Astrocyte (in vitro differentiated cells and primary cell): ENCODE measurements around the gene MAST3. TPM values are rescaled to one million over a fixed set of nuclear protein-coding genes. Genes with fewer than 3 reads are reported as not detected.

ENCODE experiments used
- DNase-seq: peaks from one replicate; pipeline ENCODE4 v3.0.0-alpha.2; 2010; ENCODE audit warnings: low read depth
- FAIRE-seq: peaks from 2 replicates; lab custom pipeline; 2011; peaks lifted over from hg19 to GRCh38; lab: Jason Lieb, UNC
- H2AFZ ChIP-seq: 2 replicates; pipeline ENCODE4 v1.6.0; 2012; ENCODE audit warnings: low read depth, low read length, inconsistent platforms
- H3K27ac ChIP-seq: 2 replicates; pipeline ENCODE4 v1.5.1; 2011; ENCODE audit warnings: low read depth, low read length, inconsistent platforms
- H3K27me3 ChIP-seq: 2 replicates; pipeline ENCODE4 v1.6.0; 2011; ENCODE audit warnings: low read length, inconsistent platforms; ENCODE audit not compliant: insufficient read depth
- H3K36me3 ChIP-seq: 2 replicates; pipeline ENCODE4 v1.5.1; 2011; ENCODE audit warnings: low read length, inconsistent platforms; ENCODE audit not compliant: insufficient read depth
- H3K4me1 ChIP-seq: 2 replicates; pipeline ENCODE4 v1.5.1; 2011; ENCODE audit warnings: low read length, inconsistent platforms; ENCODE audit not compliant: insufficient read depth
- H3K4me2 ChIP-seq: 2 replicates; pipeline ENCODE4 v1.6.0; 2012; ENCODE audit warnings: low read length, inconsistent platforms
- H3K4me3 ChIP-seq: 2 replicates; pipeline ENCODE4 v1.5.1; 2011; ENCODE audit warnings: low read depth, mild to moderate bottlenecking, low read length, inconsistent platforms; ENCODE audit not compliant: insufficient read depth
- H3K79me2 ChIP-seq: 2 replicates; pipeline ENCODE4 v1.6.0; 2012; ENCODE audit warnings: mild to moderate bottlenecking, low read length, inconsistent platforms; ENCODE audit not compliant: insufficient read depth
- H3K9ac ChIP-seq: 2 replicates; pipeline ENCODE4 v1.6.0; 2012; ENCODE audit warnings: mild to moderate bottlenecking, low read length, inconsistent platforms
- H3K9me3 ChIP-seq: 2 replicates; pipeline ENCODE4 v1.5.1; 2012; ENCODE audit warnings: low read depth, mild to moderate bottlenecking, low read length, inconsistent platforms; ENCODE audit not compliant: insufficient read depth
- H4K20me1 ChIP-seq: 2 replicates; pipeline ENCODE4 v1.6.0; 2012; ENCODE audit warnings: low read length, inconsistent platforms; ENCODE audit not compliant: insufficient read depth
- H3K27ac Mint-ChIP-seq: one replicate; pipeline ENCODE4 v1.8.0; 2021; ENCODE audit warnings: mild to moderate bottlenecking, mixed read lengths; ENCODE audit not compliant: unreplicated experiment
- H3K27me3 Mint-ChIP-seq: one replicate; pipeline ENCODE4 v1.8.0; 2021; ENCODE audit warnings: low read depth, mixed read lengths; ENCODE audit not compliant: unreplicated experiment
- H3K36me3 Mint-ChIP-seq: one replicate; pipeline ENCODE4 v1.8.0; 2021; ENCODE audit warnings: low read depth, mixed read lengths; ENCODE audit not compliant: unreplicated experiment
- H3K4me1 Mint-ChIP-seq: one replicate; pipeline ENCODE4 v1.8.0; 2021; ENCODE audit warnings: low read depth, mixed read lengths; ENCODE audit not compliant: unreplicated experiment
- H3K4me3 Mint-ChIP-seq: one replicate; pipeline ENCODE4 v1.8.0; 2021; ENCODE audit warnings: mild to moderate bottlenecking, moderate library complexity, mixed read lengths; ENCODE audit not compliant: unreplicated experiment
- H3K9me3 Mint-ChIP-seq: one replicate; pipeline ENCODE4 v1.8.0; 2021; ENCODE audit warnings: mild to moderate bottlenecking, mixed read lengths; ENCODE audit not compliant: unreplicated experiment
- EZH2 ChIP-seq: IDR thresholded peaks from 2 replicates; pipeline ENCODE4 v1.6.1; 2012; ENCODE audit warnings: mild to moderate bottlenecking, low read length, inconsistent platforms; ENCODE audit not compliant: insufficient read depth
- total RNA-seq: library from RNA; stranded (reverse); gene quantifications from 2 replicates; pipeline ENCODE4 v1.2.1, GENCODE V29; 2021
- TF ChIP-seq, protein P1 (sequence below): IDR thresholded peaks from 2 replicates; pipeline ENCODE4 v1.5.1; 2011; ENCODE audit warnings: low read depth, mild to moderate bottlenecking, inconsistent platforms, low read length, moderate library complexity; ENCODE audit not compliant: insufficient read depth

The MAST3 gene
- total RNA-seq, 1 donor from 2014 or later, result 5.5 TPM

DNA sequence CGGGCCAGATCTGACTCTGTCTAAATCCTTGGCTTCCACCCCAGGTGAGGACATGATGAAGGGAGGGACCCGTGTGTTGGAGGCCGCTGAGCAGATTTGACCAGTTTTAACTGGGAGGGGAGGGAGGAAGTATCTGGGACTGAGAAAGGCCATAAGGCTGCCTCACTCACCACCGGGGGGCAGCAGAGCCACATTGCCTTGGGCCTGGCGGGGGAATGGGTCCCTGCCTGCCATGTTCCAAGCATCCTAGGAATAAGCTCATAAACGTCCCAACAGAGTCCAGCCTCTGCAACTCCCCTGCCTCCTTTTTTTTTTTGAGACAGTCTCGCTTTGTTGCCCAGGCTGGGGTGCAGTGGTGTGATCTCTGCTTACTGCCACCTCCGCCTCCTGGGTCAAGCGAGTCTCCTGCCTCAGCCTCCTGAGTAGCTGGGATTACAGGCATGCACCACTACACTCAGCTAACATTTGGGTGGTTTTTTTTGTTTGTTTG lies 15.5 kb downstream of the MAST3 start:
- Mint-ChIP-seq H3K27ac (peak overlapping the region; percentile 41), H3K9me3 (no peaks in the 10 kb centered on the region), H3K36me3 (peaks cover 2% of the 10 kb centered on the region), H3K4me3 (no peak overlapping the region), H3K27me3 (peaks cover 8% of the 10 kb centered on the region), H3K4me1 (peaks cover 2% of the 10 kb centered on the region)
- H2AFZ ChIP-seq, result peak overlapping the region; percentile 54
- no peaks in the 10 kb centered on the region for H3K79me2 ChIP-seq
- H4K20me1 ChIP-seq, result no peaks in the 10 kb centered on the region
- H3K9me3 ChIP-seq, result no peaks in the 10 kb centered on the region
- H3K27ac ChIP-seq, result no peak overlapping the region
- H3K4me2 ChIP-seq, result no peak overlapping the region
- H3K36me3 ChIP-seq, result no peaks in the 10 kb centered on the region
- no peak for TF ChIP-seq EZH2
- TF ChIP-seq, protein P1, sequence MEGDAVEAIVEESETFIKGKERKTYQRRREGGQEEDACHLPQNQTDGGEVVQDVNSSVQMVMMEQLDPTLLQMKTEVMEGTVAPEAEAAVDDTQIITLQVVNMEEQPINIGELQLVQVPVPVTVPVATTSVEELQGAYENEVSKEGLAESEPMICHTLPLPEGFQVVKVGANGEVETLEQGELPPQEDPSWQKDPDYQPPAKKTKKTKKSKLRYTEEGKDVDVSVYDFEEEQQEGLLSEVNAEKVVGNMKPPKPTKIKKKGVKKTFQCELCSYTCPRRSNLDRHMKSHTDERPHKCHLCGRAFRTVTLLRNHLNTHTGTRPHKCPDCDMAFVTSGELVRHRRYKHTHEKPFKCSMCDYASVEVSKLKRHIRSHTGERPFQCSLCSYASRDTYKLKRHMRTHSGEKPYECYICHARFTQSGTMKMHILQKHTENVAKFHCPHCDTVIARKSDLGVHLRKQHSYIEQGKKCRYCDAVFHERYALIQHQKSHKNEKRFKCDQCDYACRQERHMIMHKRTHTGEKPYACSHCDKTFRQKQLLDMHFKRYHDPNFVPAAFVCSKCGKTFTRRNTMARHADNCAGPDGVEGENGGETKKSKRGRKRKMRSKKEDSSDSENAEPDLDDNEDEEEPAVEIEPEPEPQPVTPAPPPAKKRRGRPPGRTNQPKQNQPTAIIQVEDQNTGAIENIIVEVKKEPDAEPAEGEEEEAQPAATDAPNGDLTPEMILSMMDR, result peak; percentile 91
- DNase-seq (peak; percentile 36), FAIRE-seq (peak; percentile 50)
- peaks cover 13% of the 10 kb centered on the region for H3K27me3 ChIP-seq
- H3K4me3 ChIP-seq, result no peak overlapping the region
- H3K9ac ChIP-seq, result peak overlapping the region; percentile 44
- H3K4me1 ChIP-seq, result peaks cover 11% of the 10 kb centered on the region

DNA sequence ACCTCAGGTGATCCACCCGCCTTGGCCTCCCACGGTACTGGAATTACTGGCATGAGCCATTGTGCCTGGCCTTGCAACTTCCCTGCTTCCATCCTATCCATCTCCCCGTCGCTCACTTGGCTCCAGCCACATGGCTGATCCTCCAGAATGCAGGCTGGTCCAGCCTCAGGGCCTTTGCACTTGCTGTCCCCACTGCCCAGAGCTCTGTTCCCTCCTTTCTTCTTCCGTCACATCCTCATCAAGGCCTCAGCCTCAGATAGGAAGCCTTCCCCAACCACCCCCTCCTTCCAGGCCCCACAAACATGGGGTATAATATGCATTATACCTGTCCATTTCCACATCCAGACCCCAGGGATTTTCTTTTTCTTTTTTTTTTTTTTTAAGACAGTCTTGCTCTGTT lies 16.2 kb downstream of the MAST3 start:
- FAIRE-seq (no peak), DNase-seq (no peak)
- Histone ChIP-seq H3K9ac (no peak overlapping the region), H3K4me1 (peaks cover 18% of the 10 kb centered on the region), H2AFZ (no peak overlapping the region), H4K20me1 (peaks cover 3% of the 10 kb centered on the region), H3K27me3 (peaks cover 13% of the 10 kb centered on the region), H3K36me3 (no peaks in the 10 kb centered on the region), H3K4me2 (no peak overlapping the region), H3K4me3 (no peak overlapping the region), H3K27ac (no peak overlapping the region), H3K79me2 (no peaks in the 10 kb centered on the region), H3K9me3 (no peaks in the 10 kb centered on the region)
- H3K27ac Mint-ChIP-seq, result no peak overlapping the region
- H3K4me1 Mint-ChIP-seq, result peaks cover 2% of the 10 kb centered on the region
- no peak for TF ChIP-seq EZH2
- TF ChIP-seq, protein P1, result no peak
- no peak overlapping the region for H3K4me3 Mint-ChIP-seq
- no peaks in the 10 kb centered on the region for H3K9me3 Mint-ChIP-seq
- peaks cover 2% of the 10 kb centered on the region for H3K36me3 Mint-ChIP-seq
- peaks cover 4% of the 10 kb centered on the region for H3K27me3 Mint-ChIP-seq

DNA sequence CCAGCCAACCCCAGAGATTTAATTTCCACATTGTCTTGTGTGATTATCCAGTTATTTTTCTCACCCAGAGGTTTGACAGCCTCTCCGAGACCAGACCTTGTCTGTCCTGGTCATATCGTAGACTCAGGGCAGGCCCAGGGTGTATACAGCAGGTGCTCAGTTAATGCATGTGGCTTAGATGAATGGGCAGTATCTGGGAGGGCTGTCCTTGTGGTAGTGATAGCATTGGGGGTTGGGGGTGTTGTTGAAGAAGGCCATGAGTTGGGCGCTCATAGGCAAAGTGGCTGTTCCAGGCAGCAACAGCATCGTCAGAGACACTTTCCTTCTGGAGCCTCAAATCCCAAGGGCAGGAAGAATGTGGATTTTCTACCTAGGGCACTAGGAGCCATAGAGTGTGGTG lies 16.9 kb downstream of the MAST3 start:
- H3K4me2 ChIP-seq, result no peak overlapping the region
- no peak for FAIRE-seq
- Mint-ChIP-seq H3K27ac (no peak overlapping the region), H3K4me3 (no peak overlapping the region), H3K36me3 (peaks cover 2% of the 10 kb centered on the region), H3K4me1 (peaks cover 2% of the 10 kb centered on the region), H3K9me3 (no peaks in the 10 kb centered on the region), H3K27me3 (peaks cover 1% of the 10 kb centered on the region)
- no peaks in the 10 kb centered on the region for H3K9me3 ChIP-seq
- DNase-seq, result no peak
- peaks cover 19% of the 10 kb centered on the region for H3K4me1 ChIP-seq
- H4K20me1 ChIP-seq, result peaks cover 10% of the 10 kb centered on the region
- no peak overlapping the region for H2AFZ ChIP-seq
- no peak overlapping the region for H3K27ac ChIP-seq
- no peak overlapping the region for H3K9ac ChIP-seq
- no peak overlapping the region for H3K4me3 ChIP-seq
- H3K36me3 ChIP-seq, result no peaks in the 10 kb centered on the region
- TF ChIP-seq EZH2, result no peak
- TF ChIP-seq, protein P1, result no peak
- H3K27me3 ChIP-seq, result peaks cover 9% of the 10 kb centered on the region
- peaks cover 3% of the 10 kb centered on the region for H3K79me2 ChIP-seq
